MM.1S (cell line): ENCODE data around the gene NUP37.
A peak's percentile ranks its signal among the peaks of the same experiment; 100 is the strongest.
"Not testable (repeated sequence)": the region's sequence is repeated elsewhere in the genome, so short reads cannot be mapped to it uniquely, and the experiment has no call there.

Experiments
- DNase-seq: peaks from one replicate; pipeline ENCODE4 v3.0.0-alpha.2; 2015
- H2AFZ ChIP-seq: fragments of 300-600 bp; sonication (generic); 2 replicates; pipeline ENCODE4 v1.6.0; 2016; ENCODE audit warnings: antibody characterized with exemption, low read length
- H3F3A ChIP-seq: fragments of 300-600 bp; sonication (generic); 2 replicates; pipeline ENCODE4 v1.6.1; 2016; ENCODE audit warnings: mild to moderate bottlenecking, antibody characterized with exemption, low read length, moderate library complexity, mixed read lengths; ENCODE audit not compliant: insufficient read depth
- H3K27ac ChIP-seq: fragments of 300-600 bp; sonication (generic); 2 replicates; pipeline ENCODE4 v1.5.1; 2016; ENCODE audit warnings: mild to moderate bottlenecking, low read length
- H3K27me3 ChIP-seq: fragments of 300-600 bp; sonication (generic); replicated peaks from 2 replicates; pipeline ENCODE4 v1.6.0; 2016; ENCODE audit warnings: low read length; ENCODE audit not compliant: insufficient read depth
- H3K36me3 ChIP-seq: fragments of 300-600 bp; sonication (generic); replicated peaks from 2 replicates; pipeline ENCODE4 v1.6.1; 2016; ENCODE audit warnings: mild to moderate bottlenecking, low read length, mixed read lengths; ENCODE audit not compliant: insufficient read depth
- H3K4me1 ChIP-seq: fragments of 300-600 bp; sonication (generic); 2 replicates; pipeline ENCODE4 v1.6.1; 2016; ENCODE audit warnings: low read length, mixed read lengths
- H3K4me2 ChIP-seq: fragments of 300-600 bp; sonication (generic); 2 replicates; pipeline ENCODE4 v1.6.0; 2016; ENCODE audit warnings: low read depth, low read length
- H3K4me3 ChIP-seq: fragments of 300-600 bp; sonication (generic); 2 replicates; pipeline ENCODE4 v1.5.1; 2016; ENCODE audit warnings: low read length, mixed read lengths
- H3K79me2 ChIP-seq: fragments of 300-600 bp; sonication (generic); 2 replicates; pipeline ENCODE4 v1.6.1; 2016; ENCODE audit warnings: mixed run types, low read length, mixed read lengths
- H3K9ac ChIP-seq: fragments of 300-600 bp; sonication (generic); 2 replicates; pipeline ENCODE4 v1.6.1; 2016; ENCODE audit warnings: low read length, mixed read lengths
- H3K9me2 ChIP-seq: fragments of 300-600 bp; sonication (generic); replicated peaks from 2 replicates; pipeline ENCODE4 v1.6.1; 2016; ENCODE audit warnings: mild to moderate bottlenecking, low read length, mixed read lengths; ENCODE audit not compliant: insufficient read depth
- H3K9me3 ChIP-seq: fragments of 300-600 bp; sonication (generic); replicated peaks from 2 replicates; pipeline ENCODE4 v1.6.1; 2016; ENCODE audit warnings: mild to moderate bottlenecking, low read length, mixed read lengths; ENCODE audit not compliant: insufficient read depth
- H4K20me1 ChIP-seq: fragments of 300-600 bp; sonication (generic); 2 replicates; pipeline ENCODE4 v1.6.1; 2016; ENCODE audit warnings: mild to moderate bottlenecking, low read length, moderate library complexity, mixed read lengths; ENCODE audit not compliant: insufficient read depth
- EZH2 ChIP-seq: fragments of 300-600 bp; sonication (generic); optimal IDR thresholded peaks from 2 replicates; pipeline ENCODE3; 2017; ENCODE audit warnings: low read depth, mild to moderate bottlenecking, antibody characterized with exemption, low read length, mixed read lengths
- EZH2phosphoT487 ChIP-seq: fragments of 300-600 bp; sonication (generic); IDR thresholded peaks from 2 replicates; pipeline ENCODE4 v1.6.1; 2018; ENCODE audit warnings: antibody characterized with exemption, low read length
- TF ChIP-seq, protein P1 (sequence below): fragments of 300-600 bp; sonication (generic); IDR thresholded peaks from 2 replicates; pipeline ENCODE4 v1.5.1; 2016; ENCODE audit warnings: antibody characterized with exemption, low read length, mixed read lengths

Gene NUP37

GRCh38 chr12:102095677-102096263 is 24.1 kb downstream of the NUP37 start:
- 0 out of 2 replicates have a peak, but pooled peaks cover 8% of the 10 kb centered on the region for H3K36me3 ChIP-seq
- no peak overlapping the region for H3K4me3 ChIP-seq
- TF ChIP-seq, protein P1, sequence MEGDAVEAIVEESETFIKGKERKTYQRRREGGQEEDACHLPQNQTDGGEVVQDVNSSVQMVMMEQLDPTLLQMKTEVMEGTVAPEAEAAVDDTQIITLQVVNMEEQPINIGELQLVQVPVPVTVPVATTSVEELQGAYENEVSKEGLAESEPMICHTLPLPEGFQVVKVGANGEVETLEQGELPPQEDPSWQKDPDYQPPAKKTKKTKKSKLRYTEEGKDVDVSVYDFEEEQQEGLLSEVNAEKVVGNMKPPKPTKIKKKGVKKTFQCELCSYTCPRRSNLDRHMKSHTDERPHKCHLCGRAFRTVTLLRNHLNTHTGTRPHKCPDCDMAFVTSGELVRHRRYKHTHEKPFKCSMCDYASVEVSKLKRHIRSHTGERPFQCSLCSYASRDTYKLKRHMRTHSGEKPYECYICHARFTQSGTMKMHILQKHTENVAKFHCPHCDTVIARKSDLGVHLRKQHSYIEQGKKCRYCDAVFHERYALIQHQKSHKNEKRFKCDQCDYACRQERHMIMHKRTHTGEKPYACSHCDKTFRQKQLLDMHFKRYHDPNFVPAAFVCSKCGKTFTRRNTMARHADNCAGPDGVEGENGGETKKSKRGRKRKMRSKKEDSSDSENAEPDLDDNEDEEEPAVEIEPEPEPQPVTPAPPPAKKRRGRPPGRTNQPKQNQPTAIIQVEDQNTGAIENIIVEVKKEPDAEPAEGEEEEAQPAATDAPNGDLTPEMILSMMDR: peak; percentile 74
- no peak for TF ChIP-seq EZH2phosphoT487
- H3K9ac ChIP-seq: no peak overlapping the region
- peak overlapping the region; percentile 51; the same call in 1 of the 2 replicates for H3K4me2 ChIP-seq
- H3F3A ChIP-seq: no peaks in the 10 kb centered on the region
- no peaks in the 10 kb centered on the region for H3K27me3 ChIP-seq
- peaks cover 39% of the 10 kb centered on the region for H3K4me1 ChIP-seq
- no peak overlapping the region for H3K27ac ChIP-seq
- H3K9me2 ChIP-seq: no peaks in the 10 kb centered on the region
- no peaks in the 10 kb centered on the region for H3K9me3 ChIP-seq
- 0 out of 2 replicates have a peak, but pooled peaks cover 3% of the 10 kb centered on the region for H3K79me2 ChIP-seq
- DNase-seq: peak; percentile 57
- H4K20me1 ChIP-seq: no peaks in the 10 kb centered on the region
- no peak overlapping the region for H2AFZ ChIP-seq

- no peak overlapping the region for H2AFZ ChIP-seq
- peaks cover 33% of the 10 kb centered on the region for H3K4me1 ChIP-seq
- H3K9me2 ChIP-seq: no peaks in the 10 kb centered on the region
- no peak overlapping the region for H3K4me2 ChIP-seq
- H3K27me3 ChIP-seq: no peaks in the 10 kb centered on the region
- TF ChIP-seq, protein P1: no peak
- TF ChIP-seq EZH2phosphoT487: no peak
- TF ChIP-seq EZH2: no peak
- no peaks in the 10 kb centered on the region for H3K9me3 ChIP-seq
- 0 out of 2 replicates have a peak, but pooled peaks cover 3% of the 10 kb centered on the region for H3K79me2 ChIP-seq
- H3K36me3 ChIP-seq: 0 out of 2 replicates have a peak, but pooled peaks cover 3% of the 10 kb centered on the region
- no peak overlapping the region for H3K27ac ChIP-seq
- no peak overlapping the region for H3K4me3 ChIP-seq
- DNase-seq: no peak
- no peak overlapping the region for H3K9ac ChIP-seq
- no peaks in the 10 kb centered on the region for H4K20me1 ChIP-seq
- H3F3A ChIP-seq: no peaks in the 10 kb centered on the region
Measured at GRCh38 chr12:102093319-102093718, 26.6 kb downstream of the NUP37 start.

GRCh38 chr12:102089228-102089835 is 30.6 kb downstream of the NUP37 start:
- not testable (repeated sequence) for H3K36me3 ChIP-seq

GRCh38 chr12:102080842-102081241 is 39.1 kb downstream of the NUP37 start:
- no peak overlapping the region for H3K4me2 ChIP-seq
- H3K9ac ChIP-seq: no peak overlapping the region
- no peak overlapping the region for H3K27ac ChIP-seq
- no peak overlapping the region for H2AFZ ChIP-seq
- no peak overlapping the region for H3K4me3 ChIP-seq
- no peaks in the 10 kb centered on the region for H4K20me1 ChIP-seq
- H3F3A ChIP-seq: no peaks in the 10 kb centered on the region
- H3K27me3 ChIP-seq: no peaks in the 10 kb centered on the region
- no peaks in the 10 kb centered on the region for H3K9me3 ChIP-seq
- H3K9me2 ChIP-seq: no peaks in the 10 kb centered on the region
- DNase-seq: no peak
- H3K79me2 ChIP-seq: no peaks in the 10 kb centered on the region
- no peaks in the 10 kb centered on the region; the same call in 1 of the 2 replicates for H3K36me3 ChIP-seq
- no peaks in the 10 kb centered on the region for H3K4me1 ChIP-seq
- TF ChIP-seq EZH2 (no peak), EZH2phosphoT487 (no peak)
- TF ChIP-seq, protein P1: no peak

More at GRCh38 chr12:102089228-102089835, 30.6 kb downstream of the NUP37 start:
- H3K79me2 ChIP-seq, H3K4me1 ChIP-seq, H3K9ac ChIP-seq, H3K4me3 ChIP-seq, H3K9me2 ChIP-seq, H3K27ac ChIP-seq, H3K4me2 ChIP-seq, H3F3A ChIP-seq, DNase-seq, H3K27me3 ChIP-seq, H4K20me1 ChIP-seq, H3K9me3 ChIP-seq, H2AFZ ChIP-seq: not testable (repeated sequence)

DNA sequence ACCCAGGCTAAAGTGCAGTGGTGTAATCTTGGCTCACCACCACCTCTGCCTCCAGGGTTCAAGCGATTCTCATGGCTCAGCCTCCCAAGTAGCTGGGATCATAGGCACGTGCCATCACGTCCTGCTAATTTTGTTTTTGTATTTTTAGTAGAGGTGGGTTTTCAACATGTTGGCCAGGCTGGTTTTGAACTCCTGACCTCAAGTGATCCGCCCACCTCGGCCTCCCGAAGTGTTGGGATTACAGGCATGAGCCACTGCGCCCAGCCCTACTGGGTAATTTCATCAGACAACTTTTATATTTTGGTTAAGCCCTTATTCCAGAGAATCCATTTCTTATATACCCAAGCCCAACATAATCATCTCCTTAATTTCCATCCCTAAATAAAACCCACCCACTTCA is 47.8 kb downstream of the NUP37 start:
- not testable (repeated sequence) for H3K4me2 ChIP-seq, H2AFZ ChIP-seq, H3K79me2 ChIP-seq, H3K27ac ChIP-seq, DNase-seq, H3K4me1 ChIP-seq, H3K36me3 ChIP-seq, H3K9ac ChIP-seq, H3K9me3 ChIP-seq, H4K20me1 ChIP-seq, H3F3A ChIP-seq, H3K4me3 ChIP-seq, H3K9me2 ChIP-seq, H3K27me3 ChIP-seq
